Measurements from ENCODE around the gene THBS4.
A peak's percentile ranks its signal among the peaks of the same experiment; 100 is the strongest.

Gene THBS4

DNA sequence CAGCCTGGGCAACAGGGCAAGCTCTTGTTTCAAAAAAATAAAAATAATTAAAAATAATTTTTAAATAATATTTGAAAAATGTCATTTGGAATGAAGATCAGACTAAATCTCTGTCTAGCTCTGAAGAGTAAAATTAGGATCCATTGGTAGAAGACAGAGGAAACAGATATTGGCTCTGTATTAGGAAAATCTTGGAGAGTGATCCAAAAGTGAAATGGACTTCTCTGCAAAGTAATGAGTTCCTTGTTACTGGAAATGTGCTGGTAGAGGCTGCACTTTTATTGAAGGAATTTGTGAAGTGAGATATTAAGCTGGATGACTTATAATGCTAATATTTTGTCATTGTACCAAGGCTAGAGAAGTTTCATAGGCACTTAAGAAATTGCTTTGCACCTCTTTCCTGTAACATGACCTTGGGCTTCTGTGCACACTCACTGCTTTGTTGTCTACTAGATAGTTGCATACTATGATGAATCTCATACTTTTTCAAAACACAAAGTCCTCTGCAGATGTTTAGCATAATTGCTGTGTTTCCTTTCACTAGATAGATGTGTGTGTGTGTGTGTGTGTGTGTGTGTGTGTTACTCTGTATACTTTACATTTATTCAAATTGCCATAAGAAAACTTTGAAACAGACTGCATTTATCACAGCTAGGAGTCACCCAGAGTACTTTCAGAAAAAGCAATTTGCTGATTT, 13.1 kb downstream of the THBS4 start:
- DNase-seq: no peak

DNA sequence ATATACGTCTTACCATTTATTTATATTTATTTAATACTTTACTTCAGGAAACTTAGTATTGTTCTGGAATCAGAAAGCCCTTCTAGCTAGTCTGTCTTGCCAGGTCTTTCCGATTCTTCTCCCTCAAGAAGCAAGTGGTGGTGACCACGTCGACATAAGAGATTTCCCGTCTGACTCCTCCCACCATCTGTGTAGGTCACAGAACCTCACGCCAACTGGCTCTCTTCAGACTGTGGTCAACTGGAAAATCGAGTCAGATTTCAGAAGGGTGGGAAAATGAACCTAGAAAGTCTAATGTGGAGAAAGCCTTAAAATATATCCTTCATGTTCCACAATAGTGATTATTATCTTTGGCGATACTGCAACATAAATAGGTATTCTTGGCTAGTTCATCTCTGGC, 17.3 kb downstream of the THBS4 start:
- DNase-seq: no peak

- no peak for DNase-seq
These were observed 19.5 kb downstream of the THBS4 start for GRCh38 chr5:80054682-80055081.

DNA sequence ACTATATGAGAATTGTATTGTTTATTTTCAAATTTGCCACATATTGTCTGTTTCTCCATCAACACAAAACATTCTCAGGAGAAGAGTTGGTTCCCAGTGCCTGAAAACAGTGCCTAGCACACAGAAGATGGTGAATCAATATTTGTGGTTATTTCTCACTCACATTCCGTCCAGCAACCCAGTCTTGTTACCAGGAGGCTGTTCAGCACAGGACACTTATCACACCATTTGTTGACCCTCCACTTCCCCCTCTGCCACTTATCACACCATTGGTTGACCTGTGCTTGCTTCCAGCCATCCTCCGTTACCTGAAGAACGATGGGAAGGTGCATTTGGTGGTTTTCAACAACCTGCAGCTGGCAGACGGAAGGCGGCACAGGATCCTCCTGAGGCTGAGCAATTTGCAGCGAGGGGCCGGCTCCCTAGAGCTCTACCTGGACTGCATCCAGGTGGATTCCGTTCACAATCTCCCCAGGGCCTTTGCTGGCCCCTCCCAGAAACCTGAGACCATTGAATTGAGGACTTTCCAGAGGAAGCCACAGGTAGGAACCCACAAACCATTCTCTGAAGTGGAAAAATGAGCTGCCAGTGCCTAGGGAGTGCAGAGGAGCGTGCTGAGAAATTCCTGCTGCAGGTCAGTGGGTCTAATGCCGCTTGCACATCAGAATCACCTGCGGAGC, 20.5 kb downstream of the THBS4 start:
- DNase-seq: no peak

DNA sequence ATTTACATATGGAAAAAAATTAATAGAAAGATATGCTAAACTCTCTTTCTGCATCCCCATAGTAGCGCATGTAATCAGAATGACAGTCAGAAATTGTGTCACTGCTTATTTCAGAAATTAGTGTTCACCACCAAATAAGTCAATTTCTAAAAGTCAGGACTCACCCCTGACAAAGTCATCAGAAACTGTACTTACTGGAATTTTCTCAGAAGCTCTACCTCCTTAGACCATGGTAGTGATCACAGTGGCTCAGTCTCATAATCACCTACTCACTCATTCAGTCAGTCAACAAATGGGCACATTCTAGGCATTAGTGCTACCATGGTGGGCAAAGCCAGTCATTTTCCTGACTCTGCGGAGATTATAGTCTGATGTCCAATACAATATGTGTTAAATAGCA, 22.0 kb downstream of the THBS4 start:
- DNase-seq: no peak

DNA sequence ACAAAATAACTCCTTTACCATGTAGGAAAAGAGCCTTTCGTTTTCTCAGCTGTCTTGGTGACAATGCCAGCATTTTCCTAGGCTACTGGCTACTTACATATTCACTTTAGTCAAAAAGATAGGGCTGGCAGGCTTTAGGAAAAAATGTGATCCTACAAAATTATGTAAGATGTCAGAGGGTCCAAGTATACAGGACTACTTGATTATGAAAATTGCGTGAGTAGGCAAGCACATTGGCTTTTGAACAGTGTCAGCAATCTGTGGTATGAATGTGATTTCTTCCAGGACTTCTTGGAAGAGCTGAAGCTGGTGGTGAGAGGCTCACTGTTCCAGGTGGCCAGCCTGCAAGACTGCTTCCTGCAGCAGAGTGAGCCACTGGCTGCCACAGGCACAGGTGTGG, 22.8 kb downstream of the THBS4 start:
- DNase-seq: no peak

DNA sequence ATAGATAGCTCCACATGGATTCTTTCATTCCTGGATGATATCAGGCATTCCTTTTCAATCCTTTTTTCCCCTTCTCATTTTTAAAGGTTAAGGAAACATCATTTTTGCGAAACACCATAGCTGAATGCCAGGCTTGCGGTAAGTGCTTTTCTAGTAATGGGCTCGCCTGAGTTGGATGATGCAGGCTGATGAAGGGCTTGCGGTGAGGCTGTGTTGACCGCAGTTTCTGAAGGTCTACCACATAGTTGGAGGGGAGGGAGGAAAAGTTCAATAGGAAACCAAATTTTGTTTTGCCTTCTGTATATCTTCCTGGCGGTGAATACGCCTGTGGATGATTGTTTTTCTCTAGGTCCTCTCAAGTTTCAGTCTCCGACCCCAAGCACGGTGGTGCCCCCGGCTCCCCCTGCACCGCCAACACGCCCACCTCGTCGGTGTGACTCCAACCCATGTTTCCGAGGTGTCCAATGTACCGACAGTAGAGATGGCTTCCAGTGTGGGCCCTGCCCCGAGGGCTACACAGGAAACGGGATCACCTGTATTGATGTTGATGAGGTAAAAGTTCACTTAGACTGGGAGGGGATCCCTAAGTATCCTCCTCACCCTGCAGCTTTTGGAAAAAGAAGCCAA, 24.3 kb downstream of the THBS4 start:
- no peak for DNase-seq

DNA sequence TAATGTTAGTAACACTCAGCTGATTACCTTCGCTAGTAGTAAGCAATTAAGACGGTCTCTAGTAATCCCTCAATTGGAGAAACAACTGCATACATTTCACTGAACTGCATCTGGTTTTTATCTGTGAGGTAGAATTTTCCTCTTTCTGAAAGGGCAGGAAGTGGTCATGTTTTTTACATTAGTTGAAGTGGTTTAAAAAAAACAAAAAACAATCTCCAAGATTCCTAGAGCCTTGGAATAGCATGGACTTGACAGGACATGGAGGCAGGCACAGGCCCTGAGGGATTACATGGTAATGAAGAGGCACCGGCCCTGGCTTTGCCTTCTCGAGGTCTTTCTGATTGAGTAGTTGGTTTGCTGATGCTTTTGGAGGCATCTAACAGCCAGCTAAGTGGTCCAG, 25.8 kb downstream of the THBS4 start:
- DNase-seq: no peak

- DNase-seq: no peak
These were observed 26.4 kb downstream of the THBS4 start for GRCh38 chr5:80061547-80061946.

DNA sequence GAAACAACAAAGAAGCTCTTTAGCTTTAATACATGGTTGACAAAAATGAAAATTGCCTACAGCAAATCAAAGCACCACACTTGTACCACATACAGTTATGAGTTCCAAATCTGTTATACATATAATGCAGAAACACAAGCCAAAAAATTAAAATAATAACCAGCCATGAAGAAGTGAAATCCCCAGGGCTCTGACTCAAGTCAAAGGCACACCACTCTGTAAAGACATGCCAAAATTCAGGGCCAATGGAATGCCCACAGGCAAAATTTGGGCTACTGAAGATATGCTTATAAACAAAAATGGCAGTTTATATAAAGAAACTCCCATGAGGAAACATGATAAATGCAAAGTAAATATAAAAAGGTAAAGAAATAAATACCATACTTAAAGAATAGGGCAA, 29.0 kb downstream of the THBS4 start:
- no peak for DNase-seq

GRCh38 chr5:80067016-80067415, 31.9 kb downstream of the THBS4 start:
- DNase-seq: peak; percentile 38 to 52

DNA sequence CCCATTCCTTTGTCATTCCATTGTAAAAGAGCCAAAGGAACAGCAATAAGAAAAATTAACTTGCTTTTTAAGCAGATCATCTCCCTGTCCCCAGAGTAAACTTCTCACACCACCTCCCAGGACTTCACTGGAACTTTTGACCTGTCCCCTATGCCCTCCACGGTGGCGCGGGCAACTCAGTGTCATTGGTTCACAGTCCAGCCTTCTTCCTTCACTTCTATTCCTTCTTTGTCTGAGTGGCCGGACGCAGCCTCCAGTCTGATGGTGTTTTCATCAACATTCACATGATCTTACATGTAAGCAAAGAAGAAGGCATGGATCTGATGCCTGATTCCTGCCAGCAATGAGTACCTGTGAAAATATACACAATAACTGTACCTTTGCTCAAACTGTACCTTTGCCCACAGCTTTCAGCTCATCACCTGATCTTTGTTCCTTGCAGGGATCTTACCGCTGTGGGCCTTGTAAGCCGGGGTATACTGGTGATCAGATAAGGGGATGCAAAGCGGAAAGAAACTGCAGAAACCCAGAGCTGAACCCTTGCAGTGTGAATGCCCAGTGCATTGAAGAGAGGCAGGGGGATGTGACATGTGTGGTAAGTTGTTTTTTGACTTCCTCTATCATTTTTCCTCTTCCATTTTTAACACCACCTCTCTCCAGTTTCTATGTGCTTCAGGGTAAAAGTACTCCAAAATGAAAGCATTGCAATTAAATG, 32.5 kb downstream of the THBS4 start:
- DNase-seq: no peak

- no peak for DNase-seq
These were observed 33.1 kb downstream of the THBS4 start for GRCh38 chr5:80068246-80068636.

- DNase-seq: no peak
These were observed 33.6 kb downstream of the THBS4 start for GRCh38 chr5:80068775-80069174.

DNA sequence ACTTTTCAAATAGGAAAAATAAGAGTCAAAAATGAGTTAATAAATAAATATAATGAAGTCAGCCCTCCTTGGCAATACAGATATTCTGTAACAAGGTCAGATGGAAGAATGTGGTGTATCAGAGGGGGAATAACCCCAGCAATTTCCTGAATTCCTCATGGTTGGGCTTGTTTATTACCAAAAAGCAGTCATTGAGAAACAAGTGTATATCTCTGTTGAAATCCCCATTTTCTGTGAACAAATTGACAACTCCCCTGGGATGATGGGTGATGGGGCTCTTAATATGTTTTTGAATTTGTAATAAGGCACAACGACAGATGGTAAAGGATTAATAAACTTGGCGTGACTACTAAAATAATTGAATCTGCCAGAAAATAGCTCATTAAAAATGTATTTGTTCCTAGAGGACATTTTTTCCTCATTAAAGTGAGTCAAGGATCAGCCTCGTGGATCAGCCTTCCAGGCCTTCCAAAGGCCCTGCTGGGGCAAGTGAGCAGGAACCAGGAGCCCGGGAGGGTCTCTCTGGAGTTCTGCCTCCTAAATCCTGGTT, 34.2 kb downstream of the THBS4 start:
- peak; percentile 35 to 39 for DNase-seq

GRCh38 chr5:80069918-80070318, 34.8 kb downstream of the THBS4 start:
- DNase-seq: peak; percentile 25 to 27

- DNase-seq: no peak
These were observed 35.3 kb downstream of the THBS4 start for GRCh38 chr5:80070338-80071056.

DNA sequence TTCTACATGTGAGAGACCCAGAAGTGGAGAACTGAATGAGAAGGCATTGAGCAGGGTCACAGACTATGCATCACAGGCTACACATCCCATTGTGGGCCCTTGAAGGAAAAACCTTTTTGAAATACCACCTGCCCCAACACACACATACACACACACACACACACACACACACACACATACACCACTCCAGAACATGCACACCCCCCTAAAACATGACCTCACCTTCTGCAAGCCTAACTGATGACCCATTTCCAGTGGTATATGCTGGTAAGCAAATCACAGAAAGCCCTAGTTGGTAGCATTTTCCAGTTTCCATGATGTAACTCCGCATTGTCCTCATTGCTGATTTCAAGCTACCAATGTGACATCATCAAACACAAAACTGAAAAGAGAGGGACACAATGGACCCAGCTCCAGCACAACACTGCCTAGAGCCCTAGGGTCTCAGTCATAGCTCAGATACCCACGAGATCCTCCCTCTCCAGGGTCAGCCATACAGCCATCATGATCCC, 36.4 kb downstream of the THBS4 start:
- no peak for DNase-seq

DNA sequence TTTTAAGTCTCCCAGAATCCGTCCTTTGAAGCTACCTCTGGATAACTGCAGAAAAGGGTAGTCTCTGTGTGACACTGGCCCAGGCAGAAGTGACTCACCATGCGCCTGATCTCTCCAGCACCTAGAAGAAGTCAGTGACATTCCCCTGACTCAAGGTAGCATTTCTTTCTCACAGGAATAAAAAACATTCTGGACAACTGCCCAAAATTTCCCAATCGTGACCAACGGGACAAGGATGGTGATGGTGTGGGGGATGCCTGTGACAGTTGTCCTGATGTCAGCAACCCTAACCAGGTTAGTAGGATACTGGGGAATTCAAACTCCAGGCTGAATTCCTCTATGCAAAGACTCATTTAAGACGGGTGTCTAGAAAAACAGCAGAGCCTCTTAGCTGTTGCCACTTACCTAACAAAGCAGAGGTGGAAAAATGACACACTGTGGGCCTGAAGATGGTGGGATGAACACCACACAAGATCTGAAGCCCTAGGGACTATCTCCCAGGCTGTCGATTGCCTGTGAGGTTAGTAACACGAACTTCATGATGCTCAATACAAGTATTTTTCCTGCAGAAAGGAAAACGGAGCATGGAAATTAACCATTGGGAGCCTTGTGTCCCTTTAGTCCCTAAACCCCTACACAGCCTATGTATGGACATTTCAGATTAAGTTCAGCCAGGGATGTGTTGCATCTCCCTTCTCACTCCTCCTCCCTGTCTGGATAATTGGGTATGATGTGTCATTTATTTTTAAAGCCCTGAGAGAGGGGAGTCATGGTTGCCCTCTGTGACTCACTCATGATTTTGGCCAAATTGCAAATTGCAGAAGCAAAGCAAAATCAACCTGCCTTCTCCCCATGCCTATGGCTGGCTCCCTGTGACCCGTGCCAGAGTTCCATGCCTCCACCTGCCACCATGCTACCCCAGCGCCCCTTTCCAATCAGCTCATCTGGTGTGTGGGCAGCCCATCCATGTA, 37.2 kb downstream of the THBS4 start:
- no peak for DNase-seq

DNA sequence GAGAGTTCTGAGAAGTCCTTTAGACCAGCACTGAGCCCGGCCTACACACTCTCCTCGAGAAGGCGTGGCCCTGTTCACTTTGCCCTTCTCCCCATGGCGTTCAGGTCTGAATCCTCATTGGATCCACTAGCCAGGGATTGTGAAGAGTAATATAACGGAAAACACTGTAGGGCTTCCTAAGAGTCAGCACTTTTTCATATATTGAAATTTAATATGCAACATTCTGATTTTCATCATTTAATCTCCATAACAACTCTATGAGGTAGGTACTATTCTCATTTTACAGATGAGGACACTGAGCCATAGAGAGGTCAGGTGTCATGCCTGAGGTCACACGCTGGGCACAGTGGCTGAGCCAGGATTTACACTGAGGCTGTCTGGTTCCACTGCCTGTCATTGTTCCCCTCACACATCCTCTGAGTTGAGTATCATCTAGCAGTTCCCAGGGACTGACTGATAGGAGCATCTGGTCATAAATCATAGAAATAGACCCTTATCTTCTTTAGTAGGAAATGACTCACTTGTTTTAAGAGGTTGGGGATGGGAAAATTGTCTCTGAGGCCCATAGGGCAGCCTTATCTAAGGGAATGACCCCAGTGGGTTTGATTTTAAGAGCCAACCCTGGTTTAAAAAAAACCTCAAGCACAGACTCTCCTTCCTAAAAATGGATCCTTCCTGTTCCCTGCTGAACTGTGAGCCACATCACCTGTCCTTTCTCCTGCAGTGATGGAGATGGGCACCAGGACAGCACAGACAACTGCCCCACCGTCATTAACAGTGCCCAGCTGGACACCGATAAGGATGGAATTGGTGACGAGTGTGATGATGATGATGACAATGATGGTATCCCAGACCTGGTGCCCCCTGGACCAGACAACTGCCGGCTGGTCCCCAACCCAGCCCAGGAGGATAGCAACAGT, 41.2 kb downstream of the THBS4 start:
- no peak for DNase-seq

All from inflammatory macrophage treated with lipopolysaccharide for 1 hour (primary cell).